NK-92 treated with Interleukin-12 subunit alpha and Interleukin-12 subunit beta, amount 100 ng/mL, for 24 hours (cell line): ENCODE measurements around the gene BCR.

ENCODE experiments used
- DNase-seq: peaks from one replicate; lab custom pipeline; 2025; lab: John Stamatoyannopoulos, UW

The BCR gene

DNA sequence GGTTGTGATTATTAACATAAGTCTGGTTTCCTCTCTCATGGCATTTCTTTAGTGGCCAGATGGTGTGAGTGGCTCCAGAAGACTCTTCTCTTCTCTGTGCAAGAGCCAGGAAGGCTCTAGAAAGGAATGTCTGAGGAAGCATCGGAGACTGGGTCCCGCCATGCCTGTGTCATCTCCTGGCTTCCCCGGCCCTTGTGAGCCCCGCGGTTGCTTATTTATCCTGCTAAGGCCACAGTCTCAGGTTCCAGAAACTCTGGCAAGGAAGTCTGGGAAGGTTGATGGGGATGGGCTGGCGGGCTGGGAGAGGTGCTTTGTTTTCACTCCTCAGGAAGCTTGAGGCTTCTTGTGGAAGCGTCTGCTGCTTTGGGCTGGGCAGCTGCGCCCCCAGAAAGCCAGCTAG is 18.9 kb downstream of the BCR start:
- no peak for DNase-seq

DNA sequence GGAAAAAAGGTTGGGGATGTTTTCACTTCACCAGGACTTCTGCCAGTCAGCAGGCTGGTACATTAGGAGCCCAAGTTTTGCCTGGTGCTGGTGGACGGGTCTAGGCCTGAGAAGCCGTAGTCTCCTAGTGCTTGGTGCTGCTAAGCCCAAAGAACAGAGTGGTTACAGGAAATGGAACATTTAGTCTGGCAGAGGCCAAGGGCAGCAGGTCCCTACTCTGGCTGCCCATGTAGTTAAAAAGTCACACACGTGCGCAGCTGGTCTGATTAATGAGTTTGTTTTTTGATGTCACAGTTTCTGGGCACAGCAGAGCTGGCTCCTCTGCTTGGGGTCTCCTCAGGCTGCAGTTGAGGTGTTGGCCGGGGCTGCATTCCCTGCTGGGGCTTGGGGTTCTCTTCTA is 20.6 kb downstream of the BCR start:
- no peak for DNase-seq

DNA sequence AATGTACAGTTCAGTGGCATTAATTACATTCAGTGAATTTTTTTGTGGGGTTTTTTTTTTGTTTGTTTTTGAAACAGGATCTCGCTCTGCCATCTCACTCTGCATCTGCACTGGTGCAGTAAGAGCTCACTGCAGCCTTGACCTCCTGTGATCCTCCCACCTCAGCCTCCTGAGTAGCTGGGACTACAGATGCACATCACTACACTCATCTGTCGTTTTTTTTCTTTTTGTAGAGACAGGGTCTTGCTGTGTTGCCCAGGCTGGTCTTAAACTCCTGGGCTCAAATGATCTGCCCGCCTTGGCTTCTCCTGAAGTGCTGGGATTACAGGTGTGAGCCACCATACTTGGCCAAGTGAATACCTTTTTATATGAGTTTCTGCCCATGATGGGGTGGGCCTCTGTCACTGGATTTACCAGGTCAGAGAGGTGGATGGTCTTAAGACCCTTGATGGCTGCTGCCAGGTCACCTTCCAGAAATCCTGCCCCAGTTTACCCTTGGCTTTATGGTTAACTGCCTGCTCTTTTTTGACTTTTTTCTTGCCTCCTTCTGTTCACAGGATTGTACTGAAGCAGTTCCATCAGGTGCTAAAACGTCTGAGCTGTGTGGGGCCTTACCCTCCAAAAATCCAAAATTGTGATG is 22.6 kb downstream of the BCR start:
- no peak for DNase-seq

DNA sequence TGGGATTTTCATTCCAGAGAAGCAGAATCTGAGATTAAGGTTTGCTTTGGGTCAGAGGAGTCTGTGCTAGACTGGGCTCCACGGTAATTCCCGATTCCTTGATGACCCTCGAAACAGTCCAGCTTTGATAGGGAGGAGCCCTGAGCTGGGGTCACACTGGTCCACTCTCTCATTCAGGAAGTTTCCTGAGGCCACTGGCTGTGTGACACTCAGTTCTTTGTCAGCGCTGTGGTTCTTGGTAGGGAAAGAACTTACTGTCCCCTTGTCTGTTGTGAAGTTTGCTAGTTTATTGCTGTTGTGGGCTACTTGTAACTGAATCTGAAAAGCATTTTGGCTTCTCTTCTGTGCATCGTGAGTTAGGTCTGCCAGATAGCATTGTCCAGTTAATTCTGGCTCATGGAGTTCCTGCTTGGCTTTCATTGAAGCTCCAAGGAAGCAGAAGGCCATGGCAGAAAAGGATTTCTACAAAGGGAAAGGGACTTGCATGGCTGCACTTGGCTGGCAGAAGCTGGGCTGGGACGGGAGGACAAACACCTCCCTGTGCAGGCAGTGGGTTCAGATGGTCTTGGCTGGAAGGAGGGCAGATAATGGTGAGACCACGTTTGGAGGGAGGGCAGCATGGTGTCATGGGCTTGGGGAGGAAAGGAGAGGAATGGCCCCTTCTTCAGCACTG is 23.3 kb downstream of the BCR start:
- no peak for DNase-seq

DNA sequence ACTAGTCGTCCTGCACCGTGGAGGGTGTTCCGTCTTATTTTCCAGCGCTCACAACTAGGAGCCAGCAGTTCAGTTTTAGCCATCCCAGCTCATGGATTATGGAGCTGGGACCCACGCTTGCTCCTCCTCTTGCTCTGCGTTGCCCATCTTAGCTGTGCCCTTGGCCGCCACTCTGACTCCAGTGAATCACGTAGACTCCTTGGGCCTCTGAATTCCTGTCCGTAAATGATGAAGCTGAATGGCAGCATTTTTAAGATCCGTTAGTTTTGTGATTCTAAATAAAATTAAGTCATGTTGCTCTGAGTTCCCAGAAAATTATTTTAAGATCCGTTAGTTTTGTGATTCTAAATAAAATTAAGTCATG is 23.8 kb downstream of the BCR start:
- no peak for DNase-seq

DNA sequence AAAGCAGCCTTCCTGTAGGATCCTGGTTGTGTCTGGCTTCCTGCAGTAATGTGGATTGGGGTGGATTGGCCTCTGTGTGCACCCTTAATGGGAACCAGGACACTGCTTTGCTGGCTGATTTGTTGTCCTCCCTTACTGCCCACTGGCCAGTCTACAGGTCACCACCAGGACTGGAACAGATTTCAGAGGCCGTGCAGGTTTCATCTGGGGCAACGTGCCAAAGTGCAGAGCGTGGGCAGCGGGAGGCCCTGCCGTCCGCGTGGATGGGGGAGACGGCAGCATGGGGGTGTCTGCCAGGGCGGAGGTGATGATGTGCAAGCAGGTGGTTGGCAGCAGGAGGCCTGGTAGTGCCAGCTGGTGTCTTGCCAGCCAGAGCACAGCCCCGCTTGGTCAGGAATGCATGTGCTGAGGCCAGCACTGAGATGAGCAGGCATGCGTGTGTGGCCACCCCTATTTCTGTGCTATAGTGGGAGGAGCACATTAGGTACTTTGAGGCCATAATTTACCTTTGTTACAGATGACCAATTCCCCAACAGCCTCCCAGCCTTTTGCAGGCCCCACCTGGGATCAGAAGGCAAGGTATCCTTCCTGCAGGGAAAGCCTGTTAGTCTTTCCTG is 24.3 kb downstream of the BCR start:
- no peak for DNase-seq

DNA sequence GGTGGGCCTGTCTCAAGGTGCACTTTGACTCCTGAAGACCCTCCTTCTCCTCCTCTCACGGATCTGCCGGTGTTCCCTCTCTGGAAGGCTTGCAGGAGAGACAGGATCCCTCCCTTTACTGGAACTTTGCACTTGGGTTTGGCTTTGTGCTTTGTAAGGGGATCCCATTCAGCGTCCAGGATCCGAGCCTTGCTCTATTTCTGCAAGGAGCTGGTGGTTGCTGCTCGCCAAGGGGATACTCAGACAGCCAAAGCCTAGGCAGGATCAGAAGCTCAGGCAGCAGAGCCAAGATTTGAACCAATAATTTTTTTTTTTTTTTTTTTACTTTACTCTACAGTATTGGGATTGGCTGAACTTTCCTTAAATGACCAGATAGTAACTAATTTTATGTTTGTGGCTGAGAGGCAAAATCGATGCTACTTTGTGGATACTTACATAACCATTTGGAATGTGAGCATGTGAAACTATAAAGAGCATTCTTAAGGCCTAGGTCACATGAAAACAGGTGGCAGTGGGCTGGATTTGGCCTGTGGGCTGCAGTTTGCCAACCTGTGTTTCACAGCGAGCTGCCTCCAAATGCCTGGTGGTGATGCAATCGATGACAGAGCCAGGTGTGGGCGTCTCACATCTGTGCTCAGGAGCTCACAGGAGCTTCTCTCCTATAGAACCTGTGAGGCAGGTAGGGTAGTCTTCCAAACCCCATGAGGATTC is 25.2 kb downstream of the BCR start:
- no peak for DNase-seq

DNA sequence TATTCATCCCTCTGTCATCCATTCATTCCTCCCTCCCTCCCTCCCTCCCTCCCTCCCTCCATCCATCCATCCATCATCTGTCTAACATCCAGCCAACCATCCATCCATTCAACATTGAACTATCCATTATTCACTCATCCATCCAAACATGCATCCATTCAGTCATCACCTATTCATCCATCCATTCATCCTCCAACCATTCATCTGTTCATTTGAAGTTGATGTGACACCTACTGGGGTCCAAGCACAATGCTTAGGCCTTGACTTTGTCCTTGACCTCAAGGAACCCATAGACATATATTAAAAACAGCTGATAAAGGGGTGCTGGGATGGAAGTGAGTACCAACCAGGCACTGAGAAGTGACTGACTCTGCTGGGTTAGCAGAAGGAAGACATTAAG is 26.6 kb downstream of the BCR start:
- DNase-seq: no peak

DNA sequence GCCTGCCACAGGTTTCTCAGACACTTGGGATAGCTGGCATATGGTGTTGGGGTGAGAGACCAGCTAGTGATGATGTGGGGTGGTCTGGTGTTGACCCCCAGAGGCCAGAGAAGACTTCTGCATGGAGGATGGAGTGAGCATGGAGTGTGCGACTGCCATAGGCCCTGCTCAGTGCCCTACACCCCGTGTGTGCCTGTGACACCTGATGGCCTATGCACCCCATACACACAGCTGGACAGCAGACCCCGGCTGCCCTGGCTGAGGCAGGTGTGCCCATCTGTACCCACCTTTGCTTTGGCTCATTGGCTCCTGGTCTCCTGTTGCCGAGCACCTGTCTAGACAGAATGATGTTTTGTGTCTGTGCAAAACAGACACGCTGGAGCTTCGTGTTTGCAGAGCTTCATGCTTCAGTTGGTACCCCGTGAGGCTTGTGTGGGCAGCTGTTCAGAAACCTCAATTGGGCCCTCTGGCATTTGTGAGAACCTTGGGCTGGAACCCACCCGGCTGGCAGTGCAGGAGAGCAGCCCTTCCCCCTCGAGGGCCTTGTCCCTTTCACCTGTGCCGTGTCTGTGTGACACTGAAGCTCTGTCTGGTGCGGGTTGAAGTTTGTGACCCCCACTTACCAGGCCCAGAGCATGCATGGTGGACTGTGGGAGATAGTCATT is 27.6 kb downstream of the BCR start:
- DNase-seq: no peak

DNA sequence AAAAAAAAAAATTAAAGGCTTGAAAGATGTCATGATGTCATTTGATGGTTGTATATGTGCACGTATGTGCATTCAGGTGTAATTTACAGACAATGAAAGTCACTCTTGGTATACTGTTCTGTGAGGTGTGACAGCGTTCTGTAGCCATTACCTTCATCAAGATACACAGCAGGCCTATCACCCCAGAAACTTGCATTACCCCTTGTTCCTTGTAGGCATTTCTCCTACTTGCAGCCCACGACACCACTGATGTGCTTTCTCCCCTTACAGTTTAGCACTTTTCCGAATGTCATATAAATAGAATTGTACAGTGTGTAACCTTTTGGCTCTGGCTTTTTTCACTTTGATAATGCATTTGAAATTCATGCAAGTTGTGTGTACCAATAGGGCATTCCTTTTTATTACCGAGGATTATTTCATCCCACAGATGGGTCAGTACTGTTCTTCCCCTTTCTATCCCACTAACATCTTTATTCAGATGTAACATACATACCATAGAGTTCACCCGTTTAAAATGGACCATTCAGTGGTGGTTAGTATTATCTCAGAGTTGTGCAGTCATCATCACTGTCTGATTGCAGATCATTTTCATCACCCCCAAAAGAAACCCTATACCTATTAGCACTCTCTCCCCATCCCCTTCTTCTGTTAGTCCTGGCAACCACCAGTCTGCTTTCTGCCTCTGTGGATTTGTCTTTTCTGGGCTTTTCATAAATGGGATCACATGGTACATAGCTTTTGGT is 30.3 kb downstream of the BCR start:
- DNase-seq: no peak

DNA sequence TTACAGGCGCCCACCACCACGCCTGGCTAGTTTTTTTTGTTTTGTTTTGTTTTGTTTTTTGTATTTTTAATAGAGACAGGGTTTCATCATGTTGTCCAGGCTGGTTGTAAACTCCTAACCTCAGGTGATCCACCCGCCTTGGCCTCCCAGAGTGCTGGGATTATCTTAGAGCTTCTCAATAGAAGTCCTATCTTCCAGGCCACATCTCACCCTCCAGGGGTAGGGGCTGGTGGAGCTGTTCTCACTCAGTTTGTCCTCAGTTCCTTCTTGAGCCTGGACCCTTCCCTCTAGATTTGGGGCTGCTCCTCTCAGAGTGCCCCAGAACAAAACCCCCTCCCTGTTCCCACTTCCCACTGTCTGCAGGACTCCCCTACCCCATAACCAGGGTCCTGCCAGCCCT is 31.3 kb downstream of the BCR start:
- no peak for DNase-seq

DNA sequence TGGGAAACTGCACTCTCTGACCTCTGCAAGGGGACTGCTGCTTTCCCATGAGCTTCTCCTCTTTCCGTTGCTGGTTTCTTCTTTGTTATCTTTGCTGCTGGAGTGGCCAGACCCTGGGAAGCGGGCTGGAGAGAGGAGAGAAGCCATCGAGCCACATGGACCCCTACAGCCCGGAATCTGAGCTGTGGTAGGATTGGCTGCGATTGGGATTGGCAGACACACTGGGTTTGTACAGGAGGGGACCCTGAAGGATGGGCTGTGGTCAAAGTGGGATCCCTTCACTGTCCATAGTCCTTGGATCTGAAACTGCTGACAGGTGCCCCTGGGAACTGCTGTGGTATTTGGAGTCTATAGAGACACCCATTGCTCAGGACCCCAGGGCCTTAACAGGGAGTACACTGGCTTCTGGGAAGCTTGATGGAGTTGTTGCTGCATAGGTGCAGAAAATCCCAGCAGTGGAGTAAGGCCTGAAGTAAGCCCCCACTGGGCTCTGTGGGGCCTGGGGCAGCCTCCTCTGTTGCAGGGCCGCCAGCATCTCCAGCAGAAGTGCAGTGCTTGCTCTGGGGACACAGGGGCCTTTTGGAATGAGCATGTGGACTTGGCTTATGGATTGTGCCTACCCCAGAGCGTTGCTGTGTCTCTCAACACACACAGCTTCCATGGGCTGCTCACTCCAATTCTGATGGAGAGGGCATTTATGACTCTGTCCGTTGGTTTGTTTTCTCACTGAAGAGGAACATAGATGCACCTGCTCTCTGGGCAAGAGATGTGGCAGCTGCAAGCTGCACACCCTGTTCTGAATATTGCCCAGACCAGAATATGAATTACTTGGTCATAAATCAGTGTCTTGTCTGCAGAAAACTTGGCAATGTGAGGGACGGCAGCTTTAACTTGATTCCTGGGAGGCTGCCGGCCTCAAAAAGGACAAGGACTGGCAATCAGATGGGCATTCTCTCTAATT is 32.0 kb downstream of the BCR start:
- DNase-seq: no peak

DNA sequence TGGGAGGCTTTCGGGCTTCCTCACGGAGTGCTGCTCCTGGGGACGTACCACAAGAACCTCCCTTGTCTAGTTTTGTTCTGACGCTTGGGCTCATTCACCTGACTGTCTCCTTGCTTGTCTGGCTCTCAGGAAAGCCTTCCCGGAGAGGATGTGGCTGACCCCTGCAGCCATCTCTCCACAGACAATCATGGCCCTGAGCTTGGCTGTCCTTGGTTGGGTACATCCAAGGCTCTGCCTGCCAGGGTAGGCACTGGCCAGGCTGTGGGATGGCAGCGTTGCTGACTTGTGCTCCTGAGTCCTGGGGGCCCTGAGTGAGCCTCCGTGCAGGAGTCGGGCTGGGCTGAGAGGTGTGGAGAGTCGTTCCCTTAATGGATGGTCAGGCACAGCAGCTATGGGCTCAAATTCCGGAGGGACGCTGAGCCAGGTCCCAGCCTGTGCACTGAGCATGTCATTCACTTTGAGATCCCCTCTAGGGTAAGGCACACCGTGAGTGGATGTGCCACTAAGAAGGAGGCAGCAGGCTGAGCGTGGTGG is 32.8 kb downstream of the BCR start:
- no peak for DNase-seq

DNA sequence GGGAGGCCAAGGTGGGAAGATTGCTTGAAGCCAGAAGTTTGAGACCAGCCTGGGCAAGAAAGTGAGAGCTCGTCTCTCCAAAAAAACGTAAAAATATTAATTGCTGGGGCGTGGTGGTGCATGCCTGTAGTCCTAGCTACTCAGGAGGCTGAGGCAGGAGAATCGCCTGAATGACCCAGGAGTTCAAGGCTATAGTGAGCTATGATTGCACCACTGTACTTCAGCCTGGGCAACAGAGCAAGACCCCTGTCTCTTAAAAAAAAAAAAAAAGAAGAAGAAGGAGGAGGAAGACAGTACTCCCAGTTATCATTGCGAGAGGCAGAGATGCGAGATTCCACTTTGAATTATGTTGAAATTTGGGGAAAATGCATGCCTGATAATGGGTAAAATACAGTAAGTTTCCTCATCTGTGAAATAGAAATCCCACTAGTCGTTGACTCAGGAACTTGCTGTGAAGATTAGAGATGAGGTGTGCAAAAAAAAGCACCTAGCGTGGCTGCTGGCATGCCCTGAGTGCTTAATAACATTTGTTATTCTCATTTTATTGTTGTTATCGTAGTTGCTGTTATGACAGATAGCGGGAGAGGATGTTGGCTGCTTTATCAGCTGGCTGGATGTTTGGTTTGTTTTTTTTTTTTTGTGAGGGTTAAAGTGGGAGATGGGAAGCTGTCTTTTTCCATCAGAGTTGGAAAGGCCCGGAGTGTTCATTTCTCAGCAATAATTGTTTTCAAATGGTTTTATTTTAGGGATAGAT is 33.4 kb downstream of the BCR start:
- no peak for DNase-seq

DNA sequence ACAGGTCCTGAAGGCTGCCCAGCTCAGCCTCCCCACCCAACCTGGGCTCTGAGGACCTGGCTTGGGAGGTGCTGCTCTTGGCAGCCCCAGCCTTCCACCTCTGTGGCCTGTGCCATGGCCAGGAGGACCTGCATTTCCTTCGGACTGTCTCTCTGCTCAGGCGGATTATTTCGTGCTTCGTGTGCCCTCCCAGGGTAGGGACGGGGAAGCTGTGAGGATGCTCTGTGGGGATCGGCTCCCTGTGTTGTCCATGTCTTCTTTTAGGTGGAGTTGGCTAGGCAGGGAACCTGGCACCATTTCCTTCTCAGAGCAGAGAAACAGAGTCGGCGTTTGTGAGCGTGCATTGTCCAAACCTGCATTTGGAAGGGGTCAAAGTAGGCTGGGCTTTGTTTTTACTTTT is 34.1 kb downstream of the BCR start:
- no peak for DNase-seq

DNA sequence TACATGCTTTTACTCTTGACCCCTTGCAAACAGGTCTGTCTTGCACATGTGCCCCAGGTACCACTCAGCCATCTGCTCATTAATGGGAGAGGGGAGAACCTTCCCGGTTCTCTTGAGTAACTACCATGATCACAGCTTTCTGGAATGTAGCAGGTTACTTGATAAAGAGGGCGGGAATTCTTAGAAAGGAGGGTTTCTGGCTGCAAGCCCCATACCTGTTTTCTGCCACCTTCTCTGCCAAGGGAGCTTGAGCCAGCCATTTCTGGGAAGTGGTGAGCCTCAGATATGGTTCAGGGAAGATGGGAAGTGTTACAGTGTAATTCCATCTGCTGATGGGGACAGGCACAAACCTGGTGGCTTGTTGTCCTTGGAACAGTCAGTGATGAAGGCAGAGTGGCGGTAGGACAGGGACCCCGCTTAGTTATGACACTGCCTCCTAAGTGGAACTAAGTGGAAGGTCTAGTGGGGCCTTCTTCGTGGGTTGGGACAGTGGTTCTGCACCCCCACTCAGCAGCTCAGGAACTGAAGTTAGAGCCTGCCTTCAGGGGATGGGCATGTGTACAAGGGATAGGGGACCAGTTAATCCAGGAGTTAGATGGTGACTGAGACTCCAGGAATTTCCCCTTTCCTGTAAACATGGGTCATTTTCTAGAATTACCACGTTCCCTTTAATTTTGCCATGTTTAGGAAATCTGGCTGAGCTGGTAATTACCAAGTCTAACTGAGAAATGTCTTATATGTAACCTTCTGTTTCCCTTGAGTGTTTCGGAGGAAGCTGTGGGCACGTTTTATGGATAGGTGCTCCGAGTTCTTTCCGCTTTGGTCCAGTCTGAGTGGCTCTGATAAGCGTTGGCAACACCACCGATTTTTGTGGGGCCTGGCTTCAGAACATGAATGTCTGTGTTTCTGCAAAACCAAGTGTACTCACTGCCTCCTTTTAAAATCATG is 35.3 kb downstream of the BCR start:
- DNase-seq: no peak

DNA sequence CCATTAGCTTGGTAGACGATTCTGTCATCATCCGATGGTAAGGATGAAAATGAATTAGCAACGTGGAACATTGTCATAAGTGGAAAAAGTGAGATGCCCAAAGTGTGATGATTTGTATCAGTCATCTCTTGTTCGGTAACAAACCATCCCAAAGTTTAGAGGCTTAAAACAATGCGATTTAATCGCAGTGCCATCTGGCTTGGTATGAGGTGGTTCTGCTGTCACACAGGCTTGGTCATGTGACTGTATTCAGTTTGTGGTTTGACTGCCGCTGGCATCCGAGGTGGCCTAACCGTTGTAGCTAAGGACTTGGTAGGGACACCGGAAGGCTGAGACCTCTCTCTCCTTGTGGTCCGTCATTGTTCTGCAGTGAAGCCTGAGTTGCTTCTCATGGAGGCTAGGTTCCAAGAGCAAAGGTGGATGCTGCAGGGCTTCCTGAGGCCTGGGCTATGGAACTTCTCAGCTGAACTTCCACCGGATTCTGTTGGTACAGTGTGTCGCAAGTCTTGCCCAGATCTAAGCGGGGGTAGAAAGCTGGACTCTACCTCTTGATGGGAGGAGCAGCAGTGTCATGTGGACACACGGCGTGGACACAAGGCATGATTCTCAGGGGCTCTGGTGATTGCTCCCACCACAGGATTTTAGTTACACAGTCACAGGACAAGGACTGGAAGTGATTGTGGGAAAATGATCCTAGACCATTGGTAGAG is 36.3 kb downstream of the BCR start:
- no peak for DNase-seq
